H1 (cell line): ENCODE results near the gene KCNA2. TPM values are rescaled to one million over a fixed set of nuclear protein-coding genes. Genes with fewer than 3 reads are reported as not detected.

ENCODE experiments used
- CTBP2 ChIP-seq: IDR thresholded peaks from 2 replicates; pipeline ENCODE4 v1.7.0; 2011; ENCODE audit warnings: borderline replicate concordance, mild to moderate bottlenecking, moderate library complexity, mixed read lengths, low read length; ENCODE audit not compliant: insufficient read depth, insufficient read length
- FOSL1 ChIP-seq: IDR thresholded peaks from 2 replicates; pipeline ENCODE4 v1.6.1; 2011; ENCODE audit warnings: mild to moderate bottlenecking, low read depth, low read length, moderate library complexity; ENCODE audit not compliant: insufficient read depth
- HDAC2 ChIP-seq, 2 experiments: fragments of 300-600 bp in 1 of 2; sonication (generic) in 1 of 2; IDR thresholded peaks; 2 replicates each; pipeline ENCODE4 v1.6.1; 2011 to 2012; ENCODE audit warnings: low read depth in 2 of 2, low read length in 2 of 2, mild to moderate bottlenecking in 2 of 2, moderate library complexity in 2 of 2, borderline replicate concordance in 1 of 2, inconsistent platforms in 1 of 2
- HDAC6 ChIP-seq: IDR thresholded peaks from one replicate; pipeline ENCODE4 v1.7.1; 2012; ENCODE audit warnings: low read depth, mild to moderate bottlenecking, inconsistent platforms, low read length, moderate library complexity
- POLR2AphosphoS5 ChIP-seq: IDR thresholded peaks from 2 replicates; pipeline ENCODE4 v1.6.1; 2011; ENCODE audit warnings: low read depth, low read length
- SIRT6 ChIP-seq: IDR thresholded peaks from one replicate; pipeline ENCODE4 v1.7.1; 2012; ENCODE audit warnings: low read length, inconsistent platforms
- SUZ12 ChIP-seq: fragments of 200-600 bp; sonication (generic); IDR thresholded peaks from 2 replicates; pipeline ENCODE4 v1.6.1; 2012; ENCODE audit warnings: mild to moderate bottlenecking, inconsistent platforms, low read length, moderate library complexity, mixed read lengths
- polyA plus RNA-seq, 7 experiments: library from polyadenylated mRNA; depleted of rRNA in 3 of 7; stranded (reverse) in 5 of 7; unstranded in 2 of 7; fragments of >200 nt in 5 of 7; fragments of 200-250 nt in 2 of 7; gene quantifications; 1 replicate in 5 of 7; 2 replicates in 1 of 7; 4 replicates in 1 of 7; pipeline versions ENCODE4 v1.2.1 to v1.2.3, GENCODE V29; 2011 to 2013; ENCODE audit warnings: missing spikeins in 2 of 7, mixed read lengths in 2 of 7
- total RNA-seq: library from RNA; stranded (reverse); fragmentation: NEBNext Ultra II Directional; extraction: Animal tissue kit (Norgen Biotek cat#: 25700); gene quantifications from 2 replicates; pipeline ENCODE4 v1.2.1, GENCODE V29; 2021

Gene KCNA2
- total and polyA plus RNA-seq, 2 of the 8 experiments (the other 6 are each of a cell fraction or from before 2014, with no cell fraction given), result 0.26 to 0.78 TPM

- no peak for TF ChIP-seq CTBP2
- TF ChIP-seq HDAC6, result no peak
- TF ChIP-seq SUZ12, result no peak
- no peak for TF ChIP-seq HDAC2 (IDR thresholded peaks at IDR 0.05; ENCODE audit: borderline replicate concordance in 1 of 2, low read depth in 2 of 2, low read length in 2 of 2)
- no peak for TF ChIP-seq POLR2AphosphoS5
- TF ChIP-seq FOSL1, result no peak
- TF ChIP-seq SIRT6, result no peak
Measured at GRCh38 chr1:110551278-110551809, 54.8 kb downstream of the KCNA2 start (continued).
